Panc1 (cell line): ENCODE measurements around the gene SLC43A2. TPM values are rescaled to one million over a fixed set of nuclear protein-coding genes. Genes with fewer than 3 reads are reported as not detected.

ENCODE experiments used
- ATAC-seq: fragments of 200-7000 bp; cut with Tn5 transposase; 2 replicates; pipeline ENCODE4 v1.9.1; 2020; ENCODE audit warnings: mild to moderate bottlenecking, moderate library complexity
- BruUV-seq: library from RNA; stranded (reverse); fragments of 400-500 nt; replicated peaks from 2 replicates; lab custom pipeline; 2021; lab: Mats Ljungman, UMichigan
- CTCF ChIA-PET: fragments of 300-600 bp; sonication (Branson Sonifier 250); formaldehyde crosslinking; loops from one replicate; lab custom pipeline; 2022; ENCODE audit warnings: antibody characterized with exemption; lab: Charles Lee
- POLR2A ChIA-PET: fragments of 300-600 bp; sonication (Branson Sonifier 250); formaldehyde crosslinking; loops from one replicate; lab custom pipeline; 2022; ENCODE audit warnings: antibody characterized with exemption; lab: Charles Lee
- DNase-seq: peaks from one replicate; pipeline ENCODE4 v3.0.0-alpha.2; 2010; ENCODE audit warnings: low read depth, low spot score
- H3K27ac ChIP-seq: 2 replicates; pipeline ENCODE4 v1.5.1; 2011; ENCODE audit warnings: mild to moderate bottlenecking, low read length, inconsistent platforms
- H3K27me3 ChIP-seq: fragments of 200-500 bp; sonication (Bioruptor generic); 2 replicates; pipeline ENCODE4 v1.6.0; 2014; ENCODE audit warnings: low read length, inconsistent platforms; ENCODE audit not compliant: control insufficient read depth, insufficient read depth
- H3K36me3 ChIP-seq: fragments of 200-500 bp; sonication (Bioruptor generic); 2 replicates; pipeline ENCODE4 v1.5.1; 2014; ENCODE audit warnings: inconsistent platforms, mild to moderate bottlenecking, low read length, moderate library complexity; ENCODE audit not compliant: control insufficient read depth, insufficient read depth
- H3K4me1 ChIP-seq: 2 replicates; pipeline ENCODE4 v1.5.1; 2011; ENCODE audit warnings: inconsistent platforms, mild to moderate bottlenecking, low read length, moderate library complexity; ENCODE audit not compliant: control insufficient read depth, insufficient read depth
- H3K4me3 ChIP-seq, 2 experiments: 2 replicates each; pipeline ENCODE4 v1.5.1; 2011 to 2012; ENCODE audit warnings: low read depth in 2 of 2, low read length in 2 of 2, mild to moderate bottlenecking in 2 of 2, inconsistent platforms in 1 of 2, moderate library complexity in 1 of 2
- H3K9me3 ChIP-seq: fragments of 200-500 bp; sonication (Bioruptor generic); 2 replicates; pipeline ENCODE4 v1.5.1; 2014; ENCODE audit warnings: low read depth, mild to moderate bottlenecking, inconsistent platforms, low read length, moderate library complexity; ENCODE audit not compliant: control insufficient read depth, insufficient read depth
- POLR2AphosphoS5 ChIP-seq: IDR thresholded peaks from 2 replicates; pipeline ENCODE4 v1.6.1; 2012; ENCODE audit warnings: mild to moderate bottlenecking, low read depth, low read length, moderate library complexity
- SIN3A ChIP-seq: IDR thresholded peaks from 2 replicates; pipeline ENCODE4 v1.6.1; 2012; ENCODE audit warnings: low read depth, mild to moderate bottlenecking, low read length, moderate library complexity, borderline replicate concordance; ENCODE audit not compliant: insufficient read depth
- TCF7L2 ChIP-seq: IDR thresholded peaks from 2 replicates; pipeline ENCODE4 v1.6.1; 2011; ENCODE audit warnings: mild to moderate bottlenecking, low read depth, low read length, inconsistent platforms
- in situ Hi-C: cut with HindIII; loops from 2 replicates; pipeline ENCODE4 v1.10.0; 2016; ENCODE audit warnings: low sequenced_read_pairs, low pct_unique_long_range_greater_than_20kb
- intact Hi-C: fragments of 100-400 bp; cut with micrococcal nuclease; formaldehyde crosslinking; loops from one replicate; pipeline ENCODE4 v1.10.0; 2022; ENCODE audit not compliant: unreplicated experiment
- total RNA-seq: library from RNA; stranded (reverse); gene quantifications from one replicate; pipeline ENCODE4 v1.2.1, GENCODE V29; 2021; ENCODE audit not compliant: unreplicated experiment
- TF ChIP-seq, protein P1 (sequence below): fragments of 450-650 bp; IDR thresholded peaks from 2 replicates; pipeline ENCODE4 v1.5.1; 2017; ENCODE audit warnings: mild to moderate bottlenecking
- TF ChIP-seq, protein P2 (sequence below), 2 experiments: IDR thresholded peaks; 2 replicates each; pipeline ENCODE4 v1.6.1; 2011 to 2012; ENCODE audit warnings: low read depth in 2 of 2, control low read depth in 1 of 2, low read length in 1 of 2, mild to moderate bottlenecking in 1 of 2, moderate library complexity in 1 of 2; ENCODE audit not compliant: insufficient read depth in 1 of 2

Gene SLC43A2
- total RNA-seq, 1 experiment from 2014 or later, result 23.3 TPM

DNA sequence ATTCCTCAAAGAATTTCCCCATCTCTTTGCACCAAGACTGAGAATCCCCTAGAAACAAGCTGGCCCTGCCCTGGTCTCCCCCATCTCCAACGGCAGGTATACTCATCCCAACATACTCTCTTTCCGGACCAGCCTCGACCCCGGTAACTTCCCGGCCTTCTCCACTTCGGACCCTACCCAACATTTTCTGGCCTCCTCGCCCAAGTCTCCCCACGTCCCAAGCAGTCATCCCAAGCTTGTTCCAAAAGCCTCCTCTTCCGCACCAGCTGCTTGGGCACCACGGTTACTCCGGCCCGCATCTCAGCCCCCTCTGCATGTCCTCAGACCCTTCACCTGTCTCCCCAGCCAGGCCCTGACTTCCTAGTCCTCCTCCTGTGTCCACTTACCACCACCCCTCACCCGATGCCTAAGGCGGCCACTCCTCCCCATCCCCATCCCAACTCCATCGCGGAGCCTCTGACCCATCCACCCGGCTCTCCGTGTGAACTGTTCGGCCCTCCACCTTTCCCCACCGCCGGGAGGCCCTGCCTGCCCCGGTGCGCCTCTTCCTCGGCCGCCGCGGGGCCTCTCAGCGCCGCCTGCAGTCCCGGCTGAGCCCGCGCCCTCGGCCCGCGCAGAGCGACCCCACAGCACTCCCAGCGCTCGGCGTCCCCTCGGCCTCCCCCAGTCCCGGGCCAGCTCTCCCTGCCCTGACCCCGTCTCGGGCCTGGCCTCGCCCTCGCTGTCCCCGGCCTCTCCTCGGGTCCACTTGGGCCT is 67.0 kb downstream of the SLC43A2 start:
- BruUV-seq, result no TSS peak
- intact Hi-C loops, result no loop called here
- CTCF ChIA-PET, result no interaction called here

DNA sequence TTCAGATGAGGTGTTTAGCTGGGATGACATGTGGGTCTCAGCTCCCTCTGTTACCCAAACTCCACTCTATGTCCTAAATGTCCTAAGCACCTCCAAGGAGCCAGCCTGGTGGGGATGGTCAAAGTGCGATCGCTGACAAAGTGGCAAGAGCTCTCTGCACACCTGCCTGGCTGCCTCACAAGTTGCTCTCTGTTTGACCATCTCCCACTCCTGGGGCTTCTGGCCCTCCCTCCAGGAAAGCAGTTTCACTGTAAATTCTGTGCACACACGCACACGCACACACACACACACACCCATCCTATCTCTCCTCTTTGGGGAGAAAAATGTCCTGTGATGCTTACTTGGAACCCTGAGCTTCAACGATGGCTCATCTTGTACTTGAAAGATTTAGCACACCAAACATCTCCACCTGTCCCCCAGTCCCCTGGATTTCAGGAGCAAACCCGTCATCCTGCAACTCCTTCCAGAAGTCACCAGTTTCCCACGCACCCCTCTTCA is 67.7 kb downstream of the SLC43A2 start:
- Histone ChIP-seq H3K27me3 (no peaks in the 10 kb centered on the region), H3K4me1 (peaks cover 4% of the 10 kb centered on the region; the same call in 1 of the 2 replicates), H3K4me3 (peak overlapping the region; percentile 56 to 64), H3K9me3 (no peaks in the 10 kb centered on the region), H3K27ac (no peak overlapping the region), H3K36me3 (no peaks in the 10 kb centered on the region)
- TF ChIP-seq TCF7L2 (no peak), POLR2AphosphoS5 (no peak), SIN3A (no peak)
- TF ChIP-seq, protein P1, sequence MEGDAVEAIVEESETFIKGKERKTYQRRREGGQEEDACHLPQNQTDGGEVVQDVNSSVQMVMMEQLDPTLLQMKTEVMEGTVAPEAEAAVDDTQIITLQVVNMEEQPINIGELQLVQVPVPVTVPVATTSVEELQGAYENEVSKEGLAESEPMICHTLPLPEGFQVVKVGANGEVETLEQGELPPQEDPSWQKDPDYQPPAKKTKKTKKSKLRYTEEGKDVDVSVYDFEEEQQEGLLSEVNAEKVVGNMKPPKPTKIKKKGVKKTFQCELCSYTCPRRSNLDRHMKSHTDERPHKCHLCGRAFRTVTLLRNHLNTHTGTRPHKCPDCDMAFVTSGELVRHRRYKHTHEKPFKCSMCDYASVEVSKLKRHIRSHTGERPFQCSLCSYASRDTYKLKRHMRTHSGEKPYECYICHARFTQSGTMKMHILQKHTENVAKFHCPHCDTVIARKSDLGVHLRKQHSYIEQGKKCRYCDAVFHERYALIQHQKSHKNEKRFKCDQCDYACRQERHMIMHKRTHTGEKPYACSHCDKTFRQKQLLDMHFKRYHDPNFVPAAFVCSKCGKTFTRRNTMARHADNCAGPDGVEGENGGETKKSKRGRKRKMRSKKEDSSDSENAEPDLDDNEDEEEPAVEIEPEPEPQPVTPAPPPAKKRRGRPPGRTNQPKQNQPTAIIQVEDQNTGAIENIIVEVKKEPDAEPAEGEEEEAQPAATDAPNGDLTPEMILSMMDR, result no peak
- TF ChIP-seq, protein P2, sequence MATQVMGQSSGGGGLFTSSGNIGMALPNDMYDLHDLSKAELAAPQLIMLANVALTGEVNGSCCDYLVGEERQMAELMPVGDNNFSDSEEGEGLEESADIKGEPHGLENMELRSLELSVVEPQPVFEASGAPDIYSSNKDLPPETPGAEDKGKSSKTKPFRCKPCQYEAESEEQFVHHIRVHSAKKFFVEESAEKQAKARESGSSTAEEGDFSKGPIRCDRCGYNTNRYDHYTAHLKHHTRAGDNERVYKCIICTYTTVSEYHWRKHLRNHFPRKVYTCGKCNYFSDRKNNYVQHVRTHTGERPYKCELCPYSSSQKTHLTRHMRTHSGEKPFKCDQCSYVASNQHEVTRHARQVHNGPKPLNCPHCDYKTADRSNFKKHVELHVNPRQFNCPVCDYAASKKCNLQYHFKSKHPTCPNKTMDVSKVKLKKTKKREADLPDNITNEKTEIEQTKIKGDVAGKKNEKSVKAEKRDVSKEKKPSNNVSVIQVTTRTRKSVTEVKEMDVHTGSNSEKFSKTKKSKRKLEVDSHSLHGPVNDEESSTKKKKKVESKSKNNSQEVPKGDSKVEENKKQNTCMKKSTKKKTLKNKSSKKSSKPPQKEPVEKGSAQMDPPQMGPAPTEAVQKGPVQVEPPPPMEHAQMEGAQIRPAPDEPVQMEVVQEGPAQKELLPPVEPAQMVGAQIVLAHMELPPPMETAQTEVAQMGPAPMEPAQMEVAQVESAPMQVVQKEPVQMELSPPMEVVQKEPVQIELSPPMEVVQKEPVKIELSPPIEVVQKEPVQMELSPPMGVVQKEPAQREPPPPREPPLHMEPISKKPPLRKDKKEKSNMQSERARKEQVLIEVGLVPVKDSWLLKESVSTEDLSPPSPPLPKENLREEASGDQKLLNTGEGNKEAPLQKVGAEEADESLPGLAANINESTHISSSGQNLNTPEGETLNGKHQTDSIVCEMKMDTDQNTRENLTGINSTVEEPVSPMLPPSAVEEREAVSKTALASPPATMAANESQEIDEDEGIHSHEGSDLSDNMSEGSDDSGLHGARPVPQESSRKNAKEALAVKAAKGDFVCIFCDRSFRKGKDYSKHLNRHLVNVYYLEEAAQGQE (IDR thresholded peaks at IDR 0.05; ENCODE audit: insufficient read depth in 1 of 2, low read depth in 2 of 2, low read length in 1 of 2), result no peak
- ATAC-seq (no peak), DNase-seq (no peak)
- CTCF ChIA-PET, result no interaction called here
- in situ Hi-C loops, result no loop called here
- BruUV-seq, result TSS peak; percentile 72
- POLR2A ChIA-PET, result no interaction called here
- intact Hi-C loops, result no loop called here

More for the DNA sequence above, 67.0 kb downstream of the SLC43A2 start:
- in situ Hi-C loops, result no loop called here
- TF ChIP-seq TCF7L2 (no peak), POLR2AphosphoS5 (no peak), SIN3A (no peak)
- TF ChIP-seq, protein P1, result no peak
- TF ChIP-seq, protein P2 (IDR thresholded peaks at IDR 0.05; ENCODE audit: insufficient read depth in 1 of 2, low read depth in 2 of 2, low read length in 1 of 2), result no peak
- Histone ChIP-seq H3K9me3 (no peaks in the 10 kb centered on the region), H3K27ac (0 out of 2 replicates have a peak overlapping the region, but pooled peaks have one; percentile 57), H3K4me1 (peaks cover 4% of the 10 kb centered on the region; the same call in 1 of the 2 replicates), H3K27me3 (no peaks in the 10 kb centered on the region), H3K36me3 (no peaks in the 10 kb centered on the region), H3K4me3 (peak overlapping the region; percentile 56 to 64)
- POLR2A ChIA-PET, result no interaction called here
- peak; percentile 31 for ATAC-seq
- no peak for DNase-seq
